Mesothelial cell of epicardium (in vitro differentiated cells): ENCODE measurements around the gene FBXO5. TPM values are rescaled to one million over a fixed set of nuclear protein-coding genes. Genes with fewer than 3 reads are reported as not detected.
A peak's percentile ranks its signal among the peaks of the same experiment; 100 is the strongest.

Experiments
- DNase-seq, 2 experiments: peaks; one replicate each; pipeline ENCODE4 v3.0.0; 2021; ENCODE audit warnings: low spot score in 2 of 2; ENCODE audit not compliant: unreplicated experiment in 2 of 2
- H3K27ac Mint-ChIP-seq: 2 replicates; pipeline ENCODE4 v1.8.0; 2021; ENCODE audit warnings: mixed read lengths
- H3K27me3 Mint-ChIP-seq: 2 replicates; pipeline ENCODE4 v1.8.0; 2021; ENCODE audit warnings: low read depth, mixed read lengths
- H3K36me3 Mint-ChIP-seq: 2 replicates; pipeline ENCODE4 v1.8.0; 2021; ENCODE audit warnings: mixed read lengths
- H3K4me1 Mint-ChIP-seq: 2 replicates; pipeline ENCODE4 v1.8.0; 2021; ENCODE audit warnings: mixed read lengths
- H3K4me3 Mint-ChIP-seq: 2 replicates; pipeline ENCODE4 v1.8.0; 2021; ENCODE audit warnings: mild to moderate bottlenecking, moderate library complexity, mixed read lengths
- H3K9me3 Mint-ChIP-seq: 2 replicates; pipeline ENCODE4 v1.8.0; 2021; ENCODE audit warnings: mixed read lengths
- CTCF ChIP-seq: fragments of 200-600 bp; sonication (generic); IDR thresholded peaks from one replicate; pipeline ENCODE4 v1.5.0; 2021; ENCODE audit warnings: antibody characterized with exemption; ENCODE audit not compliant: unreplicated experiment
- total RNA-seq: library from RNA; stranded (reverse); gene quantifications from 3 replicates; pipeline ENCODE4 v1.2.1, GENCODE V29; 2021

The FBXO5 gene
- total RNA-seq, 1 donor from 2014 or later: 17.1 TPM

GRCh38 chr6:153027480-153027879 lies 44.6 kb upstream of the FBXO5 start:
- H3K36me3 Mint-ChIP-seq: no peaks in the 10 kb centered on the region
- H3K27ac Mint-ChIP-seq: no peak overlapping the region
- no peaks in the 10 kb centered on the region for H3K9me3 Mint-ChIP-seq
- TF ChIP-seq CTCF: no peak
- H3K4me3 Mint-ChIP-seq: no peak overlapping the region
- H3K4me1 Mint-ChIP-seq: no peaks in the 10 kb centered on the region
- DNase-seq: no peak
- H3K27me3 Mint-ChIP-seq: peaks cover 6% of the 10 kb centered on the region

- H3K4me3 Mint-ChIP-seq: no peak overlapping the region
- no peak for TF ChIP-seq CTCF
- H3K36me3 Mint-ChIP-seq: no peaks in the 10 kb centered on the region
- H3K9me3 Mint-ChIP-seq: no peaks in the 10 kb centered on the region
- peaks cover 3% of the 10 kb centered on the region for H3K4me1 Mint-ChIP-seq
- no peak for DNase-seq
- peaks cover 6% of the 10 kb centered on the region for H3K27me3 Mint-ChIP-seq
- no peak overlapping the region for H3K27ac Mint-ChIP-seq
Measured at GRCh38 chr6:153024709-153025017, 41.8 kb upstream of the FBXO5 start.

GRCh38 chr6:153023977-153024708 lies 41.3 kb upstream of the FBXO5 start:
- Mint-ChIP-seq H3K9me3 (peaks cover 4% of the 10 kb centered on the region), H3K27me3 (peaks cover 6% of the 10 kb centered on the region), H3K27ac (no peak overlapping the region), H3K4me3 (no peak overlapping the region), H3K36me3 (no peaks in the 10 kb centered on the region), H3K4me1 (peaks cover 3% of the 10 kb centered on the region)
- peak; percentile 88 for TF ChIP-seq CTCF
- DNase-seq: no peak

- peaks cover 4% of the 10 kb centered on the region for H3K9me3 Mint-ChIP-seq
- no peaks in the 10 kb centered on the region for H3K27me3 Mint-ChIP-seq
- H3K4me3 Mint-ChIP-seq: no peak overlapping the region
Measured at GRCh38 chr6:153018355-153018754, 35.5 kb upstream of the FBXO5 start.

GRCh38 chr6:153016846-153017245 lies 34.0 kb upstream of the FBXO5 start:
- no peak overlapping the region for H3K4me3 Mint-ChIP-seq
- no peak for TF ChIP-seq CTCF
- peaks cover 10% of the 10 kb centered on the region for H3K4me1 Mint-ChIP-seq
- H3K27ac Mint-ChIP-seq: no peak overlapping the region
- no peaks in the 10 kb centered on the region for H3K36me3 Mint-ChIP-seq
- peaks cover 3% of the 10 kb centered on the region for H3K27me3 Mint-ChIP-seq
- no peak for DNase-seq
- H3K9me3 Mint-ChIP-seq: peaks cover 4% of the 10 kb centered on the region

More at GRCh38 chr6:153018355-153018754, 35.5 kb upstream of the FBXO5 start:
- Mint-ChIP-seq H3K36me3 (no peaks in the 10 kb centered on the region), H3K27ac (no peak overlapping the region), H3K4me1 (peaks cover 9% of the 10 kb centered on the region)
- TF ChIP-seq CTCF: no peak
- no peak for DNase-seq
